ENCODE measurements around the gene LTK. TPM values are rescaled to one million over a fixed set of nuclear protein-coding genes. Genes with fewer than 3 reads are reported as not detected.
A peak's percentile ranks its signal among the peaks of the same experiment; 100 is the strongest.

Gene LTK
- total RNA-seq, 1 donor, result 1.6 TPM

- Histone ChIP-seq H3K4me3 (ENCODE audit: low read length) (no peak overlapping the region), H3K27me3 (ENCODE audit: insufficient read depth, low read length) (no peaks in the 10 kb centered on the region), H3K9me3 (ENCODE audit: low read depth, low read length) (no peaks in the 10 kb centered on the region), H3K4me1 (ENCODE audit: insufficient read depth, low read length) (peaks cover 12% of the 10 kb centered on the region)
Measured at GRCh38 chr15:41546851-41547786, 33.5 kb upstream of the LTK start.

- Histone ChIP-seq H3K4me3 (ENCODE audit: low read length) (no peak overlapping the region), H3K4me1 (ENCODE audit: insufficient read depth, low read length) (peaks cover 12% of the 10 kb centered on the region), H3K9me3 (ENCODE audit: low read depth, low read length) (no peaks in the 10 kb centered on the region), H3K27me3 (ENCODE audit: insufficient read depth, low read length) (no peaks in the 10 kb centered on the region)
Measured at GRCh38 chr15:41545218-41545617, 31.6 kb upstream of the LTK start.

DNA sequence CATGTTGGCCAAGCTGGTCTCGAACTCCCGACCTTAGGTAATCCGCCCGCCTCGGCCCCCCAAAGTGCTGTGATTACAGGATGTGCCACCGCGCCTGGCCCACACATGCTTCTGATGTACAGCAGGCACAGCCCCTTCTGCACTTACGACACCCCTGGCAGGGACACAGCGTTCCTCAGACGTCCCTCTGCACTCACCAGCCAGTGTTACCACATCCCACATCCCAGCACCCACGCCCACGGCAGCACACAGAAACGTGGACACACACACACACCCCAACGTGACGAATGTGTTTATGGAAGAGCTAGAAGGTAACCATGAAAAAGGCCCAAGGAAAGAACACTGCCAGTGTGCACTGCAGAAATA, 31.0 kb upstream of the LTK start:
- Histone ChIP-seq H3K4me1 (ENCODE audit: insufficient read depth, low read length) (peaks cover 12% of the 10 kb centered on the region), H3K4me3 (ENCODE audit: low read length) (peak overlapping the region; percentile 96), H3K27me3 (ENCODE audit: insufficient read depth, low read length) (no peaks in the 10 kb centered on the region), H3K9me3 (ENCODE audit: low read depth, low read length) (no peaks in the 10 kb centered on the region)

- Histone ChIP-seq H3K4me1 (ENCODE audit: insufficient read depth, low read length) (peaks cover 12% of the 10 kb centered on the region), H3K4me3 (ENCODE audit: low read length) (peak overlapping the region; percentile 96), H3K9me3 (ENCODE audit: low read depth, low read length) (no peaks in the 10 kb centered on the region), H3K27me3 (ENCODE audit: insufficient read depth, low read length) (no peaks in the 10 kb centered on the region)
Measured at GRCh38 chr15:41543521-41543870, 29.9 kb upstream of the LTK start.

GRCh38 chr15:41536866-41537265, 23.2 kb upstream of the LTK start:
- no peak overlapping the region for H3K4me3 ChIP-seq (ENCODE audit: low read length)
- no peaks in the 10 kb centered on the region for H3K27me3 ChIP-seq (ENCODE audit: insufficient read depth, low read length)
- H3K4me1 ChIP-seq (ENCODE audit: insufficient read depth, low read length), result no peaks in the 10 kb centered on the region
- H3K9me3 ChIP-seq (ENCODE audit: low read depth, low read length), result no peaks in the 10 kb centered on the region

DNA sequence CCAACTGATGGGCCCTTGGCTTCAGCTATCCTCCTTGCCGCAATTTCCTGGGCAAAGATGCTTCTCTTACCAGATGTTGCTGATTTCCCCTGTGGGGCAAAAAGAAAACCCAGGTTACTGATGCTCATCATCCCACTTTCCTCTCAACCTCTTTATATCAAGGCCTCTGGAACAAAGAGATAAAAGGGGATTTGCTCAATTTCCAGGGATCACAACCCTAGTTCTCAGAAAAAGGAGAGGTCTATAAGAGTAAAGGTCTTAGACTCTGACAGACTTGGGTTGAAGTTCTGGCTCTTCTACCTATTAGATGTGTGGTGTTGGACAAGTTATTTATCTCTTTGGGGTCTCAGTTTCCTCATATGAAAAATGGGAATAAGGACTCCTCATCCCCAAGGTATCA, 21.9 kb upstream of the LTK start:
- H3K4me3 ChIP-seq (ENCODE audit: low read length), result no peak overlapping the region
- H3K9me3 ChIP-seq (ENCODE audit: low read depth, low read length), result no peaks in the 10 kb centered on the region
- no peaks in the 10 kb centered on the region for H3K27me3 ChIP-seq (ENCODE audit: insufficient read depth, low read length)
- no peaks in the 10 kb centered on the region for H3K4me1 ChIP-seq (ENCODE audit: insufficient read depth, low read length)

DNA sequence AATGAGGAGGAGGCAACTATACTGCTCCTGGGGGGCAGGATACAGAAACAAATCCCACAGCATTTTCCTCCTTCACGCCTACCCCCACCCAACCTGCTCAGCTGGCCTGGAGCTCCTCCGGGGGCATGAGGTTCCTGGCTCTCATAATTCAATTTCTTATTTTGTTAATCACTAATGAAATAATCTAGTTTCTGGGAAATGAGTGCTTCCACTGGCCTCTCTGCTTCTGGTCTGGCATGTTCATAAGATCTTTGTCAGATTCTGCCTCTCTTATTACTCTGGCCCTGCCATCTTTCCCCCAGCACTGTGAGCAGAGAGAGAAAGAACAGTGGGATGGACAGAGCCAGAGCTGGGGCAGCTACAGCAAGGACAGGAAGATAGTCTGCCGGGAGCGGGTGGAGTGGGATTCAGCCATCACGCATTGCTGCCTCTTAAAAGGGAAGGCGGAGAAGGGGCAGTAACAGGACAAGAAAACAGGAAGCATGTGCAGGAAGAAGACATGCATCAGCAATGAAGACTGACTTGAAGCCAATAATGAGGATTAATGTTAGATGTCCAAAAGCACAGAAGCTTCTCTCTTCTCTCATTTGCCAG, 16.8 kb upstream of the LTK start:
- H3K27me3 ChIP-seq (ENCODE audit: insufficient read depth, low read length), result no peaks in the 10 kb centered on the region
- H3K9me3 ChIP-seq (ENCODE audit: low read depth, low read length), result no peaks in the 10 kb centered on the region
- H3K4me1 ChIP-seq (ENCODE audit: insufficient read depth, low read length), result no peaks in the 10 kb centered on the region
- H3K4me3 ChIP-seq (ENCODE audit: low read length), result no peak overlapping the region

DNA sequence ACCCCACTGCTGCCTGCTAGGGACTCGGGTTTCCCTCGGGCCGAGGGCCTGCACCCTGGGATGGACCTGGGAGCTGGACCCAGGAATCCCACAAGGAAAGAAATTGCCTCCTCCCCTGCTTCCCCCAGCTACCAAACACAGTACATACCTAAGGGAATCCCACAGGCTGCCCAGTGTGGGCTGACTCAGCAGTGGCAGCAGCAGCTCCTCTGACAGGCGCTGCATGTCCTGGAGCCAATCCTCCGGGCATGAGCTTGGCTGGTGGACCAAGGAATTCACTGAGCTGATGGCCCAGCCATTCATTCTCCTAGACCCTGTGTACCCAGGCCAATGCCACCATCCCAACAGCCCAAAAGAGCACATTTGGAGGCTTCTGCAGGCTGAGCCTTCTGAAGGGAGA, 9.5 kb upstream of the LTK start:
- Histone ChIP-seq H3K4me1 (ENCODE audit: insufficient read depth, low read length) (no peaks in the 10 kb centered on the region), H3K27me3 (ENCODE audit: insufficient read depth, low read length) (no peaks in the 10 kb centered on the region), H3K9me3 (ENCODE audit: low read depth, low read length) (no peaks in the 10 kb centered on the region)

DNA sequence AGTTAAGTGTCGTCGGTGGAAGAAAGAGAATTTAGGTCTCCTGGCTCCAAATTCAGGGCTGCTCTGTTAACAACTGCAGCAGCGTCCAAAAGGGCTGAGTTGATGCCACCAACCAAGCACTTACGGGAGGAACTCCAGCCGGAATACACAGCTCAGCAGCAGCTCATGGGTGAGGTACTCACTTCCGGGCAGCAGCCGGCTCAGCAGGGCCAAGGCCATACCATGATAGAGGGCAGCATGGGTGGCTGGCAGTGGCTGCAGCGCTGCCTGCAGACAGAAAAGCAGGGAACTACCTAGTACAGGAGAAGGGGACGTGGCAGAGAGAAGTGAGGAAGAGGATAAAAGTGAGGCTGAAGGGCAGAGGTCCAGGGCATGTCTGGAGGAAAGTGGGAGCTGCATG, 8.0 kb upstream of the LTK start:
- H3K4me1 ChIP-seq (ENCODE audit: insufficient read depth, low read length), result no peaks in the 10 kb centered on the region
- no peaks in the 10 kb centered on the region for H3K27me3 ChIP-seq (ENCODE audit: insufficient read depth, low read length)
- no peaks in the 10 kb centered on the region for H3K9me3 ChIP-seq (ENCODE audit: low read depth, low read length)
- H3K4me3 ChIP-seq (ENCODE audit: low read length), result no peak overlapping the region

More for the DNA sequence above, 9.5 kb upstream of the LTK start:
- no peak overlapping the region for H3K4me3 ChIP-seq (ENCODE audit: low read length)

DNA sequence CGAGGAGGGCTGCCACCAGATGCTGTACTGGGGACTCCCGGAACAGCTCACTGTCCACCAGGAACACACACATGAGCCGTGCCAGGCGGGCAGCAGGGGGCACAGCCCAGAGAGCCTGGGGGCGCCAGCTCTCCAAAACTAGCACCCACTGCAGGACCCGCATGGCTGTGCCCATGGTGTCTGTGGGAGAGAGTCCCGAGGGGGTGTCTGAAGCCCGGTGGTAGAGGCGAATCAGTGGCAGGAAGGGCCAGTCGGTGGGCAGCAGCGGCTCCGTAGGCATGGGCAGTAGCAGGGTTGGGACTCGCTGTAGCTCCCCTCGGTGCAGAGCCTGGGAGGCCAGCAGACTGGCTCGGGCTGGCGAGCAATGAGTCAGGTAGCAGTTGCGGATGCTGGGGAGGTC, 7.0 kb upstream of the LTK start:
- Histone ChIP-seq H3K27me3 (ENCODE audit: insufficient read depth, low read length) (no peaks in the 10 kb centered on the region), H3K4me3 (ENCODE audit: low read length) (no peak overlapping the region), H3K9me3 (ENCODE audit: low read depth, low read length) (no peaks in the 10 kb centered on the region), H3K4me1 (ENCODE audit: insufficient read depth, low read length) (no peaks in the 10 kb centered on the region)

DNA sequence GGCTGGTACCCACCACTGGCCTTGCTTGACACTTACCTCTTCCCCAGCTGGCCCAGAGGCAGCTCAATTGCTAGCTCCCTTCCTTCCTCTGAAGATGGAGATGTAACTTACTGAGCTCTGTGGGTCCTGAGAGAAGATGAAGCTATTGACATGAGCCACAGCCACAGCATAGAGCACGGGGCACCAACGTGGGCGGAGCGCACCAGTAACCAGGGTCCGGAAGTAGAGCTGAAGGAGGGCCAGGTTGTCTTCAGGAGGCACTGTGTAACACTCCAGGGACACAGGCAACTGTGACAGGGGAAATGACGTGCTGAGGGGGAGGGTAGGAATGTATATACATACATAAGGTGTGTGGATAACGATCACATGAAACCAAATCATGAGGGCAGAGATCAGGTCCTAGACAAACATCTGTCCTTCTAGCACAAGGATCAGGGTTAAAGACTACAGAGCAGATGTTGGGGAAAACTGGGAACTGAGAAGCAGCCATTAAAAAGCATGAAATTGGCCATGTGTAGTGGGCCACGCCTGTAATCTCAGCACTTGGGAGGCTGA, 4.3 kb upstream of the LTK start:
- peaks cover 10% of the 10 kb centered on the region for H3K27me3 ChIP-seq (ENCODE audit: insufficient read depth, low read length)
- no peaks in the 10 kb centered on the region for H3K9me3 ChIP-seq (ENCODE audit: low read depth, low read length)
- peaks cover 13% of the 10 kb centered on the region for H3K4me1 ChIP-seq (ENCODE audit: insufficient read depth, low read length)
- no peak overlapping the region for H3K4me3 ChIP-seq (ENCODE audit: low read length)

- Histone ChIP-seq H3K4me1 (ENCODE audit: insufficient read depth, low read length) (peaks cover 25% of the 10 kb centered on the region), H3K9me3 (ENCODE audit: low read depth, low read length) (no peaks in the 10 kb centered on the region), H3K4me3 (ENCODE audit: low read length) (peak overlapping the region; percentile 21), H3K27me3 (ENCODE audit: insufficient read depth, low read length) (peaks cover 26% of the 10 kb centered on the region)
Measured at GRCh38 chr15:41512940-41513505, 604 bp downstream of the LTK start.

GRCh38 chr15:41512512-41512939, 1.1 kb downstream of the LTK start:
- Histone ChIP-seq H3K4me1 (ENCODE audit: insufficient read depth, low read length) (peaks cover 25% of the 10 kb centered on the region), H3K4me3 (ENCODE audit: low read length) (peak overlapping the region; percentile 21), H3K9me3 (ENCODE audit: low read depth, low read length) (no peaks in the 10 kb centered on the region), H3K27me3 (ENCODE audit: insufficient read depth, low read length) (peaks cover 26% of the 10 kb centered on the region)

GRCh38 chr15:41511899-41512369, 1.7 kb downstream of the LTK start:
- no peaks in the 10 kb centered on the region for H3K9me3 ChIP-seq (ENCODE audit: low read depth, low read length)
- peaks cover 25% of the 10 kb centered on the region for H3K4me1 ChIP-seq (ENCODE audit: insufficient read depth, low read length)
- no peak overlapping the region for H3K4me3 ChIP-seq (ENCODE audit: low read length)
- H3K27me3 ChIP-seq (ENCODE audit: insufficient read depth, low read length), result peaks cover 26% of the 10 kb centered on the region

DNA sequence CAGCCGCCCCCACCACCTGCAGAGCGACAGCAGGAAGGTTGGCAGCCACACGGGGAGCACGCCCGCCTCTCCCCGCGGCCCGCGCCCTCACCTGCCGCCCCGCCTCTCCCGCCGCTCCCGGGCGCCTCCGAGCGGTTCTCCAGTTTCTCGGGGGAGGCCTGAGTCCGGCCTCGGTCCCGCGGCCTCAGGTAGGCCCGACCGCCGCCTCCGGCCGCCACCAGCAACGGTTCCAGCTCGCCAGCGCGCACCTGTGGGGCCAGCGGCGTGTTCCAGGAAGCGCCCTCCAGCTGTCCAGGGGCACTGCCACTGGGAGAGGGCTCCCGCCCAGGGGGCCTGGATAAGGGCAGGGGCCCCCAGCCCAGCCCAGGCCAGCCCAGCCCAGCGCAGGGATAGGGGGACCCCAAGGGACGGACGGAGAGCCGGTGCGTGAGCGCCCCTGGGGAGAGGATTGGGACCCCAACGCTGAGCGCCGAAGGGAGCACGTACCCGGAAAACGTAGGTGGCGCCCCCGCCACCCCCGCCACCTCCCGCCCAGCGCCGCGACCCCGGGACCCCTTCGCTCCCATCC, 2.2 kb downstream of the LTK start:
- Histone ChIP-seq H3K4me1 (ENCODE audit: insufficient read depth, low read length) (peaks cover 25% of the 10 kb centered on the region), H3K4me3 (ENCODE audit: low read length) (no peak overlapping the region), H3K9me3 (ENCODE audit: low read depth, low read length) (no peaks in the 10 kb centered on the region), H3K27me3 (ENCODE audit: insufficient read depth, low read length) (peaks cover 26% of the 10 kb centered on the region)

Measured in mononuclear cell (primary cell).